ENCODE data around the gene NF1. TPM values are rescaled to one million over a fixed set of nuclear protein-coding genes. Genes with fewer than 3 reads are reported as not detected.

The NF1 gene
- total RNA-seq, 4 donors from 2014 or later, result 40.9 to 64.8 (median 44.5) TPM

GRCh38 chr17:31418773-31419350 is 324.1 kb downstream of the NF1 start:
- peaks cover 4 to 16% (median 7%) of the 10 kb centered on the region in 4 donors for H3K4me1 ChIP-seq
- H3K4me3 ChIP-seq, result no peak overlapping the region
- H3K27me3 ChIP-seq, result peaks cover 0 to 32% (median 0%) of the 10 kb centered on the region in 4 donors
- H3K27ac ChIP-seq (replicated peaks in 1 of 4), result no peak overlapping the region
- no peaks in the 10 kb centered on the region for H3K36me3 ChIP-seq
- WGBS, result 61% methylated on average over 6 of the region's 6 CpGs
- H3K9me3 ChIP-seq, result no peaks in the 10 kb centered on the region
- intact Hi-C loops (cut with DNase I), result no loop called here
- DNase-seq (ENCODE audit: extremely low spot score), result no peak
- no peak for TF ChIP-seq POLR2AphosphoS5 (IDR thresholded peaks at IDR 0.05)
- no peak for TF ChIP-seq CTCF (IDR thresholded peaks at IDR 0.05)
- no peak for TF ChIP-seq EP300 (IDR thresholded peaks at IDR 0.05)
- no peak for TF ChIP-seq POLR2A (IDR thresholded peaks at IDR 0.05; ENCODE audit: low read depth)

- intact Hi-C loops (cut with DNase I), result no loop called here
- no peak for DNase-seq (ENCODE audit: extremely low spot score)
- Histone ChIP-seq H3K4me3 (no peak overlapping the region), H3K27me3 (peaks cover 0 to 41% (median 0%) of the 10 kb centered on the region in 4 donors), H3K27ac (replicated peaks in 1 of 4) (no peak overlapping the region), H3K9me3 (no peaks in the 10 kb centered on the region), H3K4me1 (peaks cover 0 to 7% (median 0%) of the 10 kb centered on the region in 4 donors), H3K36me3 (no peaks in the 10 kb centered on the region)
- no peak for TF ChIP-seq CTCF (IDR thresholded peaks at IDR 0.05)
- TF ChIP-seq POLR2A (IDR thresholded peaks at IDR 0.05; ENCODE audit: low read depth), result no peak
- no peak for TF ChIP-seq EP300 (IDR thresholded peaks at IDR 0.05)
- no peak for TF ChIP-seq POLR2AphosphoS5 (IDR thresholded peaks at IDR 0.05)
- WGBS, result 91% methylated on average over 3 of the region's 3 CpGs
These were observed 327.7 kb downstream of the NF1 start for GRCh38 chr17:31422443-31422842.

GRCh38 chr17:31424944-31425281 is 330.1 kb downstream of the NF1 start:
- no peak for DNase-seq (ENCODE audit: extremely low spot score)
- intact Hi-C loops (cut with DNase I), result no loop called here
- Histone ChIP-seq H3K4me3 (no peak overlapping the region), H3K27ac (replicated peaks in 1 of 4) (no peak overlapping the region), H3K36me3 (no peaks in the 10 kb centered on the region), H3K4me1 (peaks cover 0 to 7% (median 0%) of the 10 kb centered on the region in 4 donors), H3K27me3 (peaks cover 0 to 65% (median 0%) of the 10 kb centered on the region in 4 donors), H3K9me3 (no peaks in the 10 kb centered on the region)
- WGBS, result 80% methylated on average over 5 of the region's 5 CpGs
- no peak for TF ChIP-seq EP300 (IDR thresholded peaks at IDR 0.05)
- TF ChIP-seq POLR2AphosphoS5 (IDR thresholded peaks at IDR 0.05), result no peak
- TF ChIP-seq CTCF (IDR thresholded peaks at IDR 0.05), result no peak
- no peak for TF ChIP-seq POLR2A (IDR thresholded peaks at IDR 0.05; ENCODE audit: low read depth)

GRCh38 chr17:31425282-31426040 is 330.7 kb downstream of the NF1 start:
- DNase-seq (ENCODE audit: extremely low spot score), result no peak
- Histone ChIP-seq H3K4me3 (no peak overlapping the region), H3K27ac (replicated peaks in 1 of 4) (no peak overlapping the region), H3K9me3 (no peaks in the 10 kb centered on the region), H3K4me1 (peaks cover 0 to 7% (median 0%) of the 10 kb centered on the region in 4 donors), H3K27me3 (peaks cover 0 to 71% (median 0%) of the 10 kb centered on the region in 4 donors), H3K36me3 (no peaks in the 10 kb centered on the region)
- intact Hi-C loops (cut with DNase I), result no loop called here
- no peak for TF ChIP-seq POLR2AphosphoS5 (IDR thresholded peaks at IDR 0.05)
- no peak for TF ChIP-seq POLR2A (IDR thresholded peaks at IDR 0.05; ENCODE audit: low read depth)
- no peak for TF ChIP-seq CTCF (IDR thresholded peaks at IDR 0.05)
- TF ChIP-seq EP300 (IDR thresholded peaks at IDR 0.05), result no peak
- WGBS, result 57% methylated on average over 12 of the region's 17 CpGs

Small RNA genes within 50 kb of the gene (small RNA-seq; reads per million reads assigned to genes)
- 0 to 0.17 (median 0) reads per million in 3 donors for gene MIR4733

Other genes starting within 250 kb of the NF1 start
- gene TEFM, start 188.7 kb upstream of the NF1 start, total RNA-seq, result 1 to 10 TPM; 5.0 to 7.0 (median 6.6) TPM
- gene ADAP2, start 173.0 kb upstream of the NF1 start, total RNA-seq, result 10 to 100 TPM; 10.5 to 19.1 (median 14.7) TPM
- 10 to 100 TPM; 20.0 to 28.1 (median 22.9) TPM for gene RNF135, start 123.9 kb upstream of the NF1 start, total RNA-seq
- 1 to 10 TPM in 1 of 4 donors, under 1 TPM in 1, not detected in 2; 0.66 to 1.1 TPM for gene OMG, start 202.3 kb downstream of the NF1 start, total RNA-seq
- 10 to 100 TPM in 2 of 4 donors, 1 to 10 TPM in 2; 4.3 to 14.2 (median 7.9) TPM for gene EVI2B, start 219.1 kb downstream of the NF1 start, total RNA-seq
- 10 to 100 TPM in 1 of 4 donors, 1 to 10 TPM in 3; 2.5 to 10.6 (median 4.3) TPM for gene EVI2A, start 226.6 kb downstream of the NF1 start, total RNA-seq